Ishikawa (cell line): Measurements from ENCODE around the gene ATL3.

Source experiments
- EP300 ChIP-seq: IDR thresholded peaks from 2 replicates; pipeline ENCODE4 v1.6.1; 2012; ENCODE audit warnings: borderline replicate concordance
- FOXM1 ChIP-seq: IDR thresholded peaks from 2 replicates; pipeline ENCODE4 v1.6.1; 2012; ENCODE audit warnings: low read depth, borderline replicate concordance
- MAX ChIP-seq: IDR thresholded peaks from 2 replicates; pipeline ENCODE4 v1.6.1; 2012
- ZBTB7A ChIP-seq: IDR thresholded peaks from 2 replicates; pipeline ENCODE4 v1.6.1; 2012; ENCODE audit warnings: low read depth

- TF ChIP-seq EP300 (no peak), FOXM1 (no peak), MAX (no peak), ZBTB7A (no peak)
These were observed 61.6 kb downstream of the ATL3 start for GRCh38 chr11:63609536-63609935.
